HepG2 (cell line): Measurements from ENCODE around the gene FNDC3B. TPM values are rescaled to one million over a fixed set of nuclear protein-coding genes. Genes with fewer than 3 reads are reported as not detected.

Experiments used
- AGO2 ChIP-seq: fragments of 200-400 bp; formaldehyde crosslinking; optimal IDR thresholded peaks from 2 replicates; pipeline ENCODE3; 2017; ENCODE audit warnings: mild to moderate bottlenecking, low read depth, low read length, moderate library complexity
- BCL6 ChIP-seq: IDR thresholded peaks from 2 replicates; pipeline ENCODE4 v1.6.1; 2016; ENCODE audit warnings: missing genetic modification reagents, missing compliant biosample characterization
- EP300 ChIP-seq, 3 experiments: sonication (generic) in 1 of 3; formaldehyde crosslinking in 1 of 3; IDR thresholded peaks; 2 replicates each; pipeline versions ENCODE4 v1.5.1 to v1.6.1; 2011 to 2020; ENCODE audit warnings: low read depth in 2 of 3, low read length in 2 of 3, borderline replicate concordance in 1 of 3, improper control_type of control experiment in 1 of 3, mild to moderate bottlenecking in 1 of 3, missing genetic modification reagents in 1 of 3, moderate library complexity in 1 of 3
- GATA4 ChIP-seq: sonication (generic); IDR thresholded peaks from 2 replicates; pipeline ENCODE4 v1.6.1; 2016; ENCODE audit warnings: antibody characterized with exemption, low read depth, borderline replicate concordance
- KLF11 ChIP-seq: IDR thresholded peaks from 2 replicates; pipeline ENCODE4 v1.6.1; 2016; ENCODE audit warnings: missing compliant biosample characterization
- MZF1 ChIP-seq: sonication (generic); formaldehyde crosslinking; IDR thresholded peaks from 2 replicates; pipeline ENCODE4 v1.8.1; 2023; ENCODE audit warnings: mild to moderate bottlenecking, missing genetic modification reagents, borderline replicate concordance
- PBX3 ChIP-seq: sonication (generic); formaldehyde crosslinking; IDR thresholded peaks from 2 replicates; pipeline ENCODE4 v1.8.1; 2023; ENCODE audit warnings: missing genetic modification reagents, inconsistent platforms, borderline replicate concordance
- POLR2AphosphoS5 ChIP-seq: IDR thresholded peaks from 2 replicates; pipeline ENCODE4 v1.6.1; 2012; ENCODE audit warnings: low read depth, low read length
- RCOR2 ChIP-seq: IDR thresholded peaks from 2 replicates; pipeline ENCODE4 v1.6.1; 2016; ENCODE audit warnings: missing biosample characterization, missing genetic modification reagents
- RFX1 ChIP-seq: fragments of 450-650 bp; IDR thresholded peaks from 2 replicates; pipeline ENCODE4 v1.6.1; 2017
- SMC3 ChIP-seq: IDR thresholded peaks from 2 replicates; pipeline ENCODE4 v1.6.1; 2011; ENCODE audit warnings: low read length, improper control_type of control experiment
- SP1 ChIP-seq, 2 experiments: fragments of 450-650 bp in 1 of 2; sonication (generic) in 1 of 2; formaldehyde crosslinking in 1 of 2; IDR thresholded peaks; 2 replicates each; pipeline versions ENCODE4 v1.4.0 to v1.6.1; 2016 to 2020; ENCODE audit warnings: missing genetic modification reagents in 1 of 2
- USF2 ChIP-seq, 2 experiments: sonication (generic) in 1 of 2; formaldehyde crosslinking in 1 of 2; IDR thresholded peaks; 2 replicates each; pipeline versions ENCODE4 v1.5.1 to v1.6.1; 2011 to 2020; ENCODE audit warnings: borderline replicate concordance in 1 of 2, low read depth in 1 of 2, low read length in 1 of 2, mild to moderate bottlenecking in 1 of 2, missing genetic modification reagents in 1 of 2, moderate library complexity in 1 of 2
- ZFP1 ChIP-seq: IDR thresholded peaks from 2 replicates; pipeline ENCODE4 v1.6.1; 2016
- ZNF230 ChIP-seq: sonication (generic); formaldehyde crosslinking; IDR thresholded peaks from 2 replicates; pipeline ENCODE4 v1.4.0; 2020; ENCODE audit warnings: mild to moderate bottlenecking, missing genetic modification reagents
- ZNF296 ChIP-seq: sonication (generic); formaldehyde crosslinking; conservative IDR thresholded peaks from 2 replicates; pipeline ENCODE4 v1.5.0; 2020; ENCODE audit warnings: mild to moderate bottlenecking, missing genetic modification reagents
- ZNF501 ChIP-seq: sonication (generic); formaldehyde crosslinking; IDR thresholded peaks from 2 replicates; pipeline ENCODE4 v1.5.1; 2020; ENCODE audit warnings: mild to moderate bottlenecking, moderate library complexity, missing genetic modification reagents
- ZNF652 ChIP-seq: IDR thresholded peaks from 2 replicates; pipeline ENCODE4 v1.6.1; 2016; ENCODE audit warnings: low read depth, borderline replicate concordance
- polyA plus RNA-seq, 8 experiments: library from polyadenylated mRNA; depleted of rRNA in 3 of 8; stranded (reverse) in 7 of 8; unstranded in 1 of 8; fragments of >200 nt; fragmentation: Illumina TruSeq in 4 of 8; extraction: Trizol in 4 of 8; gene quantifications; 2 replicates each; pipeline versions ENCODE4 v1.2.1 to v1.2.3, GENCODE V29; 2011 to 2016; ENCODE audit warnings: low read depth in 4 of 8, missing spikeins in 1 of 8, mixed read lengths in 1 of 8; ENCODE audit not compliant: insufficient read depth in 1 of 8
- total RNA-seq, 5 experiments: library from RNA; depleted of rRNA; stranded (reverse); fragments of >200 nt; fragmentation: Illumina TruSeq; extraction: Trizol; gene quantifications; 2 replicates each; pipeline ENCODE4 v1.2.3, GENCODE V29; 2016; ENCODE audit warnings: low read depth in 1 of 5
- TF ChIP-seq, protein P1 (sequence below): sonication (generic); formaldehyde crosslinking; conservative IDR thresholded peaks from 2 replicates; pipeline ENCODE4 v1.4.0; 2020; ENCODE audit warnings: missing genetic modification reagents
- TF ChIP-seq, protein P2 (sequence below): fragments of 450-650 bp; IDR thresholded peaks from 2 replicates; pipeline ENCODE4 v1.6.1; 2017; ENCODE audit warnings: mild to moderate bottlenecking
- TF ChIP-seq, protein P3 (sequence below): sonication (generic); formaldehyde crosslinking; IDR thresholded peaks from 2 replicates; pipeline ENCODE4 v1.4.0; 2020; ENCODE audit warnings: low read depth, mild to moderate bottlenecking, missing genetic modification reagents

The FNDC3B gene
- total and polyA plus RNA-seq, 2 of the 13 experiments (the other 11 are each of a cell fraction or from before 2014, with no cell fraction given): 74.8 to 103 TPM

DNA sequence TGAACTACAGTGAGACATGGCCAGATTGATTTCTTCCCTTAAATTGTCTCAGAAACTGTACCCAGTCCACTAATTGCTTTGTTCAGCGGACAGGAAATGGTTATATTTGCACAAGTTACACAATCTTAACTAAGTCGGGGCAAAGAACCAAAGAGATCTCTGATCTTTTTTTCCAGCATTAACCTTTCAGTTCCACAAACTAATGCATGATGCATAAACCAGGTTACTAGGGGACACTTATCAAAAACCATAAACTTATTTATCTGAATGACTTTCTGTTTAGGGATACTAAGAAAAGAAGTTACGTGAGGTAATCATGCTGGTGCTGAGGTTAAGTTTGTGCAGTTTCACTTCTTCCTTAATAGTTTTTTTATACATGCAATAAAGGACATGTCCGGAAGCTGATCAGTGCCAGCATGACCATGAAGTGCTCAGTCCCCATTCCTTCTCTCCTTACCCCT lies 22.4 kb downstream of the FNDC3B start (continued):
- TF ChIP-seq MZF1 (CRISPR knock-in tag): no peak
- TF ChIP-seq, protein P1, sequence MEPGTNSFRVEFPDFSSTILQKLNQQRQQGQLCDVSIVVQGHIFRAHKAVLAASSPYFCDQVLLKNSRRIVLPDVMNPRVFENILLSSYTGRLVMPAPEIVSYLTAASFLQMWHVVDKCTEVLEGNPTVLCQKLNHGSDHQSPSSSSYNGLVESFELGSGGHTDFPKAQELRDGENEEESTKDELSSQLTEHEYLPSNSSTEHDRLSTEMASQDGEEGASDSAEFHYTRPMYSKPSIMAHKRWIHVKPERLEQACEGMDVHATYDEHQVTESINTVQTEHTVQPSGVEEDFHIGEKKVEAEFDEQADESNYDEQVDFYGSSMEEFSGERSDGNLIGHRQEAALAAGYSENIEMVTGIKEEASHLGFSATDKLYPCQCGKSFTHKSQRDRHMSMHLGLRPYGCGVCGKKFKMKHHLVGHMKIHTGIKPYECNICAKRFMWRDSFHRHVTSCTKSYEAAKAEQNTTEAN (CRISPR knock-in tag): no peak; the same call in 1 of the 2 replicates
- no peak for TF ChIP-seq KLF11 (CRISPR knock-in tag)
- no peak for TF ChIP-seq PBX3 (CRISPR knock-in tag)
- no peak for TF ChIP-seq RFX1
- no peak for TF ChIP-seq ZNF230 (CRISPR knock-in tag)
- peak; percentile 94 for TF ChIP-seq BCL6
- peak; percentile 96 for TF ChIP-seq ZNF652 (CRISPR knock-in tag)
- TF ChIP-seq AGO2: no peak
- TF ChIP-seq, protein P2, sequence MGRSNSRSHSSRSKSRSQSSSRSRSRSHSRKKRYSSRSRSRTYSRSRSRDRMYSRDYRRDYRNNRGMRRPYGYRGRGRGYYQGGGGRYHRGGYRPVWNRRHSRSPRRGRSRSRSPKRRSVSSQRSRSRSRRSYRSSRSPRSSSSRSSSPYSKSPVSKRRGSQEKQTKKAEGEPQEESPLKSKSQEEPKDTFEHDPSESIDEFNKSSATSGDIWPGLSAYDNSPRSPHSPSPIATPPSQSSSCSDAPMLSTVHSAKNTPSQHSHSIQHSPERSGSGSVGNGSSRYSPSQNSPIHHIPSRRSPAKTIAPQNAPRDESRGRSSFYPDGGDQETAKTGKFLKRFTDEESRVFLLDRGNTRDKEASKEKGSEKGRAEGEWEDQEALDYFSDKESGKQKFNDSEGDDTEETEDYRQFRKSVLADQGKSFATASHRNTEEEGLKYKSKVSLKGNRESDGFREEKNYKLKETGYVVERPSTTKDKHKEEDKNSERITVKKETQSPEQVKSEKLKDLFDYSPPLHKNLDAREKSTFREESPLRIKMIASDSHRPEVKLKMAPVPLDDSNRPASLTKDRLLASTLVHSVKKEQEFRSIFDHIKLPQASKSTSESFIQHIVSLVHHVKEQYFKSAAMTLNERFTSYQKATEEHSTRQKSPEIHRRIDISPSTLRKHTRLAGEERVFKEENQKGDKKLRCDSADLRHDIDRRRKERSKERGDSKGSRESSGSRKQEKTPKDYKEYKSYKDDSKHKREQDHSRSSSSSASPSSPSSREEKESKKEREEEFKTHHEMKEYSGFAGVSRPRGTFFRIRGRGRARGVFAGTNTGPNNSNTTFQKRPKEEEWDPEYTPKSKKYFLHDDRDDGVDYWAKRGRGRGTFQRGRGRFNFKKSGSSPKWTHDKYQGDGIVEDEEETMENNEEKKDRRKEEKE: no peak
- TF ChIP-seq ZFP1 (CRISPR knock-in tag): 0 out of 2 replicates have a peak, but pooled peaks have one; percentile 41
- TF ChIP-seq RCOR2 (CRISPR knock-in tag): peak; percentile 86
- TF ChIP-seq GATA4: peak; percentile 61; the same call in 1 of the 2 replicates
- no peak for TF ChIP-seq USF2 (IDR thresholded peaks at IDR 0.05; ENCODE audit: low read depth, low read length)
- no peak for TF ChIP-seq USF2 (CRISPR knock-in tag; IDR thresholded peaks at IDR 0.05; ENCODE audit: borderline replicate concordance)
- TF ChIP-seq ZNF501 (CRISPR knock-in tag): no peak
- TF ChIP-seq EP300 (IDR thresholded peaks at IDR 0.05; ENCODE audit: low read depth in 2 of 2, low read length in 2 of 2): peak in 1 of 2 experiments; percentile 95; a peak in 2 of 4 replicates
- TF ChIP-seq EP300 (CRISPR knock-in tag; IDR thresholded peaks at IDR 0.05; ENCODE audit: borderline replicate concordance): peak; percentile 65; the same call in 1 of the 2 replicates
- TF ChIP-seq SP1 (IDR thresholded peaks at IDR 0.05): no peak
- no peak for TF ChIP-seq SP1 (CRISPR knock-in tag; IDR thresholded peaks at IDR 0.05)
- TF ChIP-seq POLR2AphosphoS5: no peak
- peak; percentile 19; the same call in 1 of the 2 replicates for TF ChIP-seq SMC3
- no peak for TF ChIP-seq ZNF296 (CRISPR knock-in tag)
- TF ChIP-seq, protein P3, sequence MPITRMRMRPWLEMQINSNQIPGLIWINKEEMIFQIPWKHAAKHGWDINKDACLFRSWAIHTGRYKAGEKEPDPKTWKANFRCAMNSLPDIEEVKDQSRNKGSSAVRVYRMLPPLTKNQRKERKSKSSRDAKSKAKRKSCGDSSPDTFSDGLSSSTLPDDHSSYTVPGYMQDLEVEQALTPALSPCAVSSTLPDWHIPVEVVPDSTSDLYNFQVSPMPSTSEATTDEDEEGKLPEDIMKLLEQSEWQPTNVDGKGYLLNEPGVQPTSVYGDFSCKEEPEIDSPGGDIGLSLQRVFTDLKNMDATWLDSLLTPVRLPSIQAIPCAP (CRISPR knock-in tag): no peak
